H9 (cell line): ENCODE results near the gene LRMDA. TPM values are rescaled to one million over a fixed set of nuclear protein-coding genes. Genes with fewer than 3 reads are reported as not detected.

ENCODE experiments used
- DNase-seq: peaks from one replicate; pipeline ENCODE4 v3.0.0-alpha.2; 2017
- H2AFZ ChIP-seq: one replicate; pipeline ENCODE4 v1.6.1; 2013; ENCODE audit warnings: mild to moderate bottlenecking, low read length, control low read depth, moderate library complexity
- H2AK5ac ChIP-seq: 2 replicates; pipeline ENCODE4 v1.6.1; 2013; ENCODE audit warnings: low read length, control low read depth, mixed read lengths; ENCODE audit not compliant: insufficient read length
- H2BK120ac ChIP-seq: one replicate; pipeline ENCODE4 v1.6.1; 2013; ENCODE audit warnings: low read depth, mild to moderate bottlenecking, low read length, control low read depth, inconsistent platforms; ENCODE audit not compliant: poor library complexity, severe bottlenecking
- H2BK12ac ChIP-seq: 2 replicates; pipeline ENCODE4 v1.6.1; 2013; ENCODE audit warnings: low read length, control low read depth, mixed read lengths, low read depth; ENCODE audit not compliant: insufficient read length
- H2BK15ac ChIP-seq: 2 replicates; pipeline ENCODE4 v1.6.1; 2013; ENCODE audit warnings: low read depth, low read length, control low read depth
- H2BK20ac ChIP-seq: one replicate; pipeline ENCODE4 v1.6.1; 2013; ENCODE audit warnings: low read depth, mild to moderate bottlenecking, low read length, control low read depth, inconsistent platforms; ENCODE audit not compliant: poor library complexity, severe bottlenecking
- H2BK5ac ChIP-seq: 2 replicates; pipeline ENCODE4 v1.6.1; 2013; ENCODE audit warnings: low read length, control low read depth, mixed read lengths; ENCODE audit not compliant: insufficient read length
- H3K14ac ChIP-seq: 2 replicates; pipeline ENCODE4 v1.6.1; 2013; ENCODE audit warnings: low read length, control low read depth; ENCODE audit not compliant: insufficient read depth
- H3K18ac ChIP-seq: 2 replicates; pipeline ENCODE4 v1.6.1; 2013; ENCODE audit warnings: low read depth, mild to moderate bottlenecking, mixed read lengths, low read length, control low read depth; ENCODE audit not compliant: insufficient read length
- H3K23ac ChIP-seq: 2 replicates; pipeline ENCODE4 v1.6.1; 2013; ENCODE audit warnings: low read length, control low read depth, mixed read lengths, low read depth; ENCODE audit not compliant: insufficient read length
- H3K23me2 ChIP-seq: 2 replicates; pipeline ENCODE4 v1.6.1; 2013; ENCODE audit warnings: low read depth, mild to moderate bottlenecking, mixed read lengths, low read length, control low read depth; ENCODE audit not compliant: insufficient read length, poor library complexity, severe bottlenecking
- H3K27ac ChIP-seq: 2 replicates; pipeline ENCODE4 v1.5.1; 2013; ENCODE audit warnings: low read length, control low read depth, mixed read lengths, low read depth; ENCODE audit not compliant: insufficient read length
- H3K27me3 ChIP-seq: 2 replicates; pipeline ENCODE4 v1.6.1; 2013; ENCODE audit warnings: low read length, control low read depth, inconsistent platforms; ENCODE audit not compliant: insufficient read depth
- H3K4ac ChIP-seq: 2 replicates; pipeline ENCODE4 v1.6.1; 2013; ENCODE audit warnings: low read depth, mild to moderate bottlenecking, control low read depth, inconsistent platforms, low read length, moderate library complexity
- H3K4me1 ChIP-seq: 2 replicates; pipeline ENCODE4 v1.6.1; 2013; ENCODE audit warnings: low read length, control low read depth, inconsistent platforms; ENCODE audit not compliant: insufficient read depth
- H3K4me2 ChIP-seq: 2 replicates; pipeline ENCODE4 v1.6.1; 2013; ENCODE audit warnings: low read length, control low read depth, mixed read lengths; ENCODE audit not compliant: insufficient read length, insufficient read depth
- H3K56ac ChIP-seq: 2 replicates; pipeline ENCODE4 v1.6.1; 2013; ENCODE audit warnings: low read depth, mild to moderate bottlenecking, mixed read lengths, low read length, control low read depth; ENCODE audit not compliant: insufficient read length
- H3K79me1 ChIP-seq: 2 replicates; pipeline ENCODE4 v1.6.1; 2013; ENCODE audit warnings: low read depth, mild to moderate bottlenecking, moderate library complexity, low read length, control low read depth, inconsistent platforms; ENCODE audit not compliant: insufficient read depth, poor library complexity, severe bottlenecking
- H3K79me2 ChIP-seq: 2 replicates; pipeline ENCODE4 v1.6.1; 2013; ENCODE audit warnings: low read length, control low read depth, inconsistent platforms; ENCODE audit not compliant: insufficient read depth
- H3K9ac ChIP-seq: 2 replicates; pipeline ENCODE4 v1.6.1; 2013; ENCODE audit warnings: low read length, control low read depth, mixed read lengths; ENCODE audit not compliant: insufficient read length; ENCODE audit errors: extremely low read depth
- H3K9me3 ChIP-seq: one replicate; pipeline ENCODE4 v1.6.1; 2013; ENCODE audit warnings: low read depth, low read length, inconsistent platforms; ENCODE audit not compliant: control insufficient read depth
- H3T11ph ChIP-seq: one replicate; pipeline ENCODE4 v1.6.1; 2013; ENCODE audit warnings: mild to moderate bottlenecking, low read length, control low read depth, inconsistent platforms
- H4K20me1 ChIP-seq: one replicate; pipeline ENCODE4 v1.6.1; 2013; ENCODE audit not compliant: control insufficient read depth, insufficient read length, insufficient read depth
- H4K5ac ChIP-seq: 2 replicates; pipeline ENCODE4 v1.6.1; 2013; ENCODE audit warnings: low read depth, mild to moderate bottlenecking, mixed read lengths, low read length, control low read depth; ENCODE audit not compliant: insufficient read length
- H4K8ac ChIP-seq: replicated peaks from 2 replicates; pipeline ENCODE4 v1.6.1; 2013; ENCODE audit warnings: low read length, control low read depth, mixed read lengths, low read depth; ENCODE audit not compliant: insufficient read length
- H4K91ac ChIP-seq: 2 replicates; pipeline ENCODE4 v1.6.1; 2013; ENCODE audit warnings: low read depth, mild to moderate bottlenecking, moderate library complexity, mixed read lengths, low read length, control low read depth; ENCODE audit not compliant: insufficient read length
- H3K27ac Mint-ChIP-seq, 3 experiments: 2 replicates in 2 of 3; 3 replicates in 1 of 3; pipeline ENCODE4 v1.8.0; 2020 to 2021; ENCODE audit warnings: mixed read lengths in 3 of 3, mild to moderate bottlenecking in 1 of 3, moderate library complexity in 1 of 3
- H3K27me3 Mint-ChIP-seq: 2 replicates; pipeline ENCODE4 v1.8.0; 2021; ENCODE audit warnings: low read depth, mild to moderate bottlenecking, moderate library complexity, mixed read lengths
- H3K36me3 Mint-ChIP-seq, 3 experiments: 2 replicates in 2 of 3; 3 replicates in 1 of 3; pipeline ENCODE4 v1.8.0; 2020 to 2021; ENCODE audit warnings: low read depth in 3 of 3, mixed read lengths in 3 of 3; ENCODE audit not compliant: insufficient read depth in 1 of 3
- H3K4me1 Mint-ChIP-seq, 2 experiments: 2 replicates each; pipeline ENCODE4 v1.8.0; 2020; ENCODE audit warnings: mixed read lengths in 2 of 2
- H3K4me3 Mint-ChIP-seq, 2 experiments: 2 replicates in 1 of 2; 3 replicates in 1 of 2; pipeline ENCODE4 v1.8.0; 2020 to 2021; ENCODE audit warnings: mild to moderate bottlenecking in 2 of 2, mixed read lengths in 2 of 2, moderate library complexity in 1 of 2
- H3K9me3 Mint-ChIP-seq, 2 experiments: 2 replicates in 1 of 2; 3 replicates in 1 of 2; pipeline ENCODE4 v1.8.0; 2020; ENCODE audit warnings: mild to moderate bottlenecking in 2 of 2, mixed read lengths in 2 of 2, moderate library complexity in 1 of 2
- CTCF ChIP-seq: fragments of 200-600 bp; sonication (generic); conservative IDR thresholded peaks from 3 replicates; pipeline ENCODE4 v1.8.0; 2021; ENCODE audit warnings: antibody characterized with exemption, mild to moderate bottlenecking
- WGBS: extraction: QIAGEN DNeasy Blood & Tissue Kit; methylation state at CpG from one replicate; pipeline ENCODE4 v1.1.7; 2013; ENCODE audit warnings: missing lambda C conversion rate, low lambda C conversion rate, mixed read lengths; ENCODE audit not compliant: insufficient read length; ENCODE audit errors: extremely low coverage; 5-methylcytosine and 5-hydroxymethylcytosine counted together
- total RNA-seq: library from RNA; stranded (reverse); gene quantifications from 2 replicates; pipeline ENCODE4 v1.2.1, GENCODE V29; 2021

The LRMDA gene
- total RNA-seq, 1 experiment from 2014 or later = 1.8 TPM

DNA sequence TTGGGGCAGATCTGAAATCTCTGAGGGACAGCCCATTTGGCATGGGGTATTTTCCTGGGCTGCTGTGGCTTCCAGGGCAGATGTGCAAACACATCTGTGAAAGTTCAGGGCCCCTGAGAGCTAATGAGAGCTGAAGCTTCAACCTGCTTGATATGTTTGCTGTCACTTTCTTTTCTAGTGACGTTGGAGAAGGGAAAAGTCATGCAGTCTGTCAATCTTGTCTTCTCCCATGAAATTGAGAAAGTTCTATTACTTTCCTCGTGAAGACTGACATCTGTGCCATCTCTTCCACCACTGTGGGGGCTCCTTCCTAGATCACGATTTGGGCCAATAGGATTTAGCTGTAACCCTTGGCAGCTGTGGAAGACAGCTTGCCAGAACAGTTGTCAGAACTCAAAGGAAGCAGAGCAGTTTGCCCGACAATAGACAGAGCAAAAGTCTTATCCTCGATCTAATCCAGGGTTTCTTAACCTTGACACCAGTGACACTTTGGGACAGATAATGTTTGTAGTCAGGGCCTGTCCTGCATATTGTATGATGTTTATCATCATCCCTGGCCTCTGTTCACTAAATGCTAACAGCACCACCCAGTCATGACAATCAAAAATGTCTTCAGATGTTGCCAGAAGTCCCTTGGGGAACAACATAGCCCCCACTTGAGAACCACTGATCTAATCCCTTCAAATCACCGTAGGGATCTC, 586.5 kb downstream of the LRMDA start:
- H2BK120ac ChIP-seq = no peak overlapping the region
- no peak overlapping the region for H3K27ac ChIP-seq
- WGBS = no CpG with 5 or more reads among the region's 6 CpGs
- no peak overlapping the region for H2BK20ac ChIP-seq
- H3K79me1 ChIP-seq = no peaks in the 10 kb centered on the region
- no peak overlapping the region for H4K8ac ChIP-seq
- no peaks in the 10 kb centered on the region; the same call in 1 of the 2 replicates for H3K27me3 Mint-ChIP-seq
- no peaks in the 10 kb centered on the region for H4K20me1 ChIP-seq
- no peak overlapping the region for H3K4me3 Mint-ChIP-seq
- no peak overlapping the region for H3K4me2 ChIP-seq
- DNase-seq = no peak
- H3K23ac ChIP-seq = no peak overlapping the region
- H3K9me3 Mint-ChIP-seq = no peaks in the 10 kb centered on the region
- H3K4me1 Mint-ChIP-seq = peaks cover 8 to 9% of the 10 kb centered on the region in 2 experiments
- H2BK15ac ChIP-seq = no peak overlapping the region
- H3K9ac ChIP-seq = no peak overlapping the region
- H2BK12ac ChIP-seq = no peak overlapping the region
- no peak overlapping the region for H2AFZ ChIP-seq
- H3K4ac ChIP-seq = no peak overlapping the region
- no peak overlapping the region for H3K56ac ChIP-seq
- no peak overlapping the region for H3K18ac ChIP-seq
- no peak overlapping the region for H3T11ph ChIP-seq
- H3K27me3 ChIP-seq = no peaks in the 10 kb centered on the region
- H3K23me2 ChIP-seq = no peaks in the 10 kb centered on the region
- no peaks in the 10 kb centered on the region for H3K9me3 ChIP-seq
- no peak for TF ChIP-seq CTCF
- H3K79me2 ChIP-seq = no peaks in the 10 kb centered on the region
- H4K5ac ChIP-seq = no peak overlapping the region
- H2AK5ac ChIP-seq = no peak overlapping the region
- H3K4me1 ChIP-seq = no peaks in the 10 kb centered on the region
- no peaks in the 10 kb centered on the region for H3K36me3 Mint-ChIP-seq
- H2BK5ac ChIP-seq = no peak overlapping the region
- H3K27ac Mint-ChIP-seq = no peak overlapping the region
- H3K14ac ChIP-seq = no peak overlapping the region
- no peak overlapping the region for H4K91ac ChIP-seq
